Stimulated activated CD4-positive, alpha-beta T cell treated with anti-CD3 and anti-CD28 coated beads, TNF-alpha, amount 100 ng/mL, for 1 hour (primary cell): ENCODE data around the gene STOML3.

Experiments
- DNase-seq, 3 donors: peaks; one replicate each; pipeline ENCODE4 v3.0.0-alpha.2; 2020; ENCODE audit warnings: low read depth in 3 of 3, low spot score in 1 of 3

The STOML3 gene

DNA sequence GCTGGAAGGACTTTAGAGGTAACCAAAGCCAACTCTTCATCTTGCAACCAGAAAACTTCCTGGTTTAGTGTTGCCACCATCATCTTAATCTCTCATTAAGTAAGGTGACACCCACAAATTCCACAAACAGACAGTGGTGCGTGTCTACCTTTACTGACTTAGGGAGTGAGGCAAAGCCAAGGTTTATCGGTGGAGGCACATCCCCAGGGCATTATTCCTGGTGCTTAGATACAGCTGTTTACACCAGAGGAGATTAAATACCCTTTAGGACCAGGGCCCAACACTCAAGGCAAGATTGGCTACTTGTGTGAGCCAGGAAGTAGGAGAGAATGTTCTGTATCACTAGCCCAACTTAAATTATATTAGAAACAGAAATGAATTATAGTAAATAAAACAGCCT lies 9.5 kb downstream of the STOML3 start:
- DNase-seq: no peak

DNA sequence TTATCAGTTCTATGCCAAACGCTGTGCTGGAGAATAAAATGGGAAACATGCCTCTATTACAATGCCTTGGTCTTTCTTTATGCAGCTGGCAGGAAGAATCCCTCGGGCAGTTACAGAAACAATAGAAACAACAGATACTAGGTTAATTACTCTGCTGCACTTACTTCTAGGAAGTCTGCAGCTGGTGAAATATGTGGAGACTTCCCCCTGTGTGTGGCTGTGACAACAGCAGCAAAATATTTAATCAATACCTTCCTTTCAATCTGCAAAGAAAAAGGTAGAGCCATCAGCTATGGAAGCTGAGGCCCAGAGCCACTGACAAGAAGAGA lies 9.9 kb downstream of the STOML3 start:
- no peak for DNase-seq

DNA sequence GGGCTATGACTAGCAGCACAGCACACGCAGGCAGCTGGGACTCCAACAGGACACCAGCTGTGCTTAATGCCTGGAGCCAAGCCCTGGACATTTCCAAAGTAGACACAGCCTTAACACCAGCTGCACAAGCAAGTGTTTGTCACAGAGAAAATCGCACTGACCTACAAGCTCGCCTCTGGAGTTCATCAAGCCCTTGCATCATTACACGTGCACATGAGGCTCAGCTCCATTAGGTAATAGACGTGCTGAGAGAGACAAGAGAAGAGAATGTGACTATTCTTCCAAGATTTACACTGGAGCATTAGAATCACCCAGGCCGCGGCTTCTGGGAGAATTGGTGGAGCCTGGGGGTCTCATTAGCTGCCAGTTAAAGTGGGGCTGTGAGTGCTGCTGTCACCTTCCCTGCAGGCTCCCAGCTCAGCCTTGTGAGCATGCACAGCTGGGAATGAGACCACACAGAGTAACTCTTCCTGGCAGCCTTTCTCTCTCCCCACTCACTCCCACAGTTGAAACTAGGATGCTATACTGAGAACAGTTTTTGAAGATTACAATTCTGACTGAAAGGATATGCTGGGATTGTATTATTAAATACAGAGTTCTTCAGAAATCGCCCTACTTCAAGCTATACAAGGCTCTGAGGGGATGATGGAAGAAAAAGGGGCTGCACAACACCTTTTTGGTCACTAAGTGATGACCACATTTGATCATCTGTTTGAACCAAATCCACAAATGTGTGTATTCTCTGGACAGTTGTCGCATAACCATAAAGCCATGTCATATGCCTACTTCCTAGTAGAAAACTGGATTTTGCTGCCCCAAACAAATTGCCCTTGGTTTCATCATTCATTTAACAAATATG lies 10.5 kb downstream of the STOML3 start:
- DNase-seq: no peak

DNA sequence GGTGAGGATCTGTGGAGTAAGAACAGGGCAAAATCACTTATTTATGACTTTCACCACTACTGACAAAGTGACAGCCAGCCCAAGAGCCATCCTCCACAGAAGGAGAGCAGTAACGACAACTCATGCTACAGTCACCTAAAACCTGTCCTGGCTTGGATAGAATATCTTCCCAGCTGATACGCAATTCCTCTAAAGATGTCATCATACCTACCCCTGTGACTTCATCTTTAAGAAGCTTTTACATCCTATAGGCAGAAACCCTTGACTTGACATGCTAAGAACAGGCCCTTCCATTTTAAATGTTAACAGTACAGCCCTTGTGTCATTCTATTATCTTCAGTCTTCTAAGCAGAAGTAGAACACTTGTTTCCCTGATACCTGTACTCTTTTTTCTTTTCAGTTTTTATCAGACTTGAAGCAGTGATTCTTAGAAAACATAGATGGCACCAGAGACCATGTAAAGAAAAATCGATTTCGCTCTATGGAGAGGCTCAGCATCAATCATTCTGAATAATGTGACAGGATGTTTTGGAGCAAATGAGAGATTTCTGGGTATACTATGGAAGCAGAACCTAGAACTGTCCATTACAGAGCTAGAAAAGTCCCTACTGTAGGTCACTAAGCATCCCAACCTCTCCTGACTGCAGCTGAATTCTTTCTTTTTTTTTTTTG lies 20.1 kb downstream of the STOML3 start:
- DNase-seq: no peak

DNA sequence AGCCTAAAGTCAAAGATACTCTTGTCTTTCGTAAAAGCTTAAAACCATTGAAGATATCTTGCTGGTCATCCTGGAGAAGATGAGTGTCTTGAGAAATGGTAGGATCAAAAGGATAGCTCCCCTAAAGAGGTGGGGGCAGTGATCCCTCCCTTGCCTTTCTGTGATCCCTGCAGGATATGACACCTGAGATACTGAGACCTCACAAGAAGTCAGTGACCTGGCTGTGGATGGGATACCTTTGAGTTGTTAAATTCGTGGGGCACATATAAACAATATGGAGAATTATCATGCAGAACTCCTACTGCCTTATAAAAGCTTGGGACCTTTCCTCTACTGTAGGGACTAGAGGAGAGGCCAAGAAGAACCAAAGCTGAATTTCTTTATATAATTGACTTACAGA lies 21.4 kb downstream of the STOML3 start:
- DNase-seq: no peak

DNA sequence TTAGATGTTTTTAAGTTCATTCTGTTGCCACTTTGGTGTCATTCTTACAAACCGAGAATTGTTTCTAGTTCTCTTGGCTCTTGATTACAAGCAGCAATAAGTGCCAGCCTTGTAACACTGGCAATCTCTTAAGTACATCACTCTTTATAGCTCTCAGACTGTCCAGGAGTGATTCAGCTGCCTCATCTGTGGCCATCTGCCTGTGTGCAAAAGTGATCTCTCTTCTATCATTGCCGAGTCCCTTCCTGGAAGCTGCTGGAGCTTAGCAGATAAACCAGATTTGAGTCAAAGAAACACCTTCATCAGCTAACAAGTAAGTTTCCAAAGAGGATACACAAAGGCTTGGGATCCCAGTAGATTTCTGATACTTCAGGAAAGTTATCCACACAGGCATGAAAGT lies 23.2 kb downstream of the STOML3 start:
- DNase-seq: no peak

DNA sequence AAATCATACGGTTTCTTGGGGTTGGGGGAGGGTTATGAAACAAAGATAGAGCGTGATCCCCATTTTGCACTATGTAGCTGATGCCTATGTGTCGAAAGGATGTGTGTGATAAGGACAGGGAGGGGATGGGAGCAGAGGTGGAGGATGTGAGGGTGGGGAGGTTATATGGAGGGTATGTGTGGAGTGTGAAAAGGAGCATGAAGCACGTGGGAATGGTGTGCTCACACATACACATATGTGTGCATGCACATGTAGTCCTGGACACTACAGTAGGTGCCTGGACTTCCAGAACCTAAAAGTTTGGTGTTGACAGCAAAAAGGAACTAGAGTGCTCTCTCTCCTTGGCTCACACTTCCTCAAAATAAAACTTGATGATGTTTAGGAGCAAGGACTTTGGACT lies 25.4 kb downstream of the STOML3 start:
- DNase-seq: no peak

DNA sequence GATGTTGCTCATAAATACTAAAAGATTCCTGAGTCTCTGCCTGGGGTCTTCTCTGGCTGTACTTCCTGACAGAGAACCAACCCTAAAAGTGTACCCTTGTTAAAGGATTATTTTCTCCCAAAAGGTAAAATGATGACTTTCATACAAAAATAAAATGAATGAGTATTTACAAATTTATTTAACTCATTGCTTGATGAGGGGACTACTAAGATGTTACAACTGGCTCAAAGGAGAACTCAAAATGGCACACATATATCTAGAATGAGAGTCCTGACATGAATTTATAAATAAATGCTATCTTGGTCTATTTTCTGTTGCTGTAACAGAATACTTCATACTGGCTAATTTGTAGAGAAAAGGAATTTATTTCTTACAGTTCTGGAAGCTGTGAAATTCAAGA lies 30.5 kb downstream of the STOML3 start:
- no peak for DNase-seq

DNA sequence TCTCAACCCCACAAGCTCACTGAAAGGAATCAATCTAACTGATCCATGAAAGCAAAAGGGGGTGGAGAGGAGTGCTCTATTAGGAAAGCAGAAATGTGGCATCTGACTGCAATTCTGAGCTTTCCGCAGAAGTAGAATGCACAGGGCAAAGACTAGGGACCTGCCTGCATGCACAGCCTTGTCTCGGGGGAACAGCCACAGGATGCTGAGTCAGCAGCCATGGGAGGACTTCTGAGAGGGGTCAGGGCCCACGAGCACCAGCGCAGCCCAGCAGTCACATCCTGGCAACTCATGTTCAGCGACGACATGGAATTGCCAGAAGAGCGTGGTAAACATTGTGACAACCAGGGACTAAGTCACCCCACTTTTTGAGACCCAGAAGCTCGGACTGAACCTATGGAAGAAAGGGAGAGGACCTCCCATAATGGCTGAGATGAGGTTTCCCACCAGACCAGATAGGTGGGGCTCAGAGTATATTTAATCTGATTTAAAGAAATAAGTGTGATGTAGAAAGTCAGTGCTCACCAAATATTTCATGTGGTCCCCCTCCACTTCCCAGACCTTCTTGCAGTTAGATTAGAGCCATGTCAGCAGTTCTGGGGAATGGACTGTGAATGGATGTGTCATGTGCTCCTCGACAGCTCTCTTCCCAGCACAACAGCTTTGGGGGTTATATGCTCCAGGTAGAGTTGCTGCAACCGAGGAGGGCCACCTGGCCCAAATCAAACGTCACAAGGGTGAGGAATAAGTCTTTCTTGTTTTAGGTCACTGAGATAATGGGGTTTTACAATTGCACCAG lies 32.6 kb downstream of the STOML3 start:
- no peak for DNase-seq

DNA sequence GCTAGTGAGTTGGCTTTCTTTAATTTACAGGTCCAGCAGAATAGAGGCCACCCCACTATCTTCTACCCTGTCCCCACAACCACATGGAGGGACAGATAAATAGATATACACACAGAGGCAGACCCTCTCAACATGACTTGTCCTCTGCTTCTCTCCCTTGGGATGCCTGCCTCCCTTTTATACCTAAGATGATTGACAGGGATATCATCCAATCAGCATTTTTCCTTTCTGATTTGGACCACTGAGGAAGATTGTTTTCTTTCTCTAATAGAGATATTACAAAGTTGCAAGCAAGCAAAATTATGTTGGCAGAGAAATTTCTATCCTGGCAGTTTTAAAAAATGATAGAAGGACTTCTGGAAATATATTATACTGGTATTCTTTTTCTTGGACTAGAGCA lies 35.8 kb downstream of the STOML3 start:
- DNase-seq: no peak

DNA sequence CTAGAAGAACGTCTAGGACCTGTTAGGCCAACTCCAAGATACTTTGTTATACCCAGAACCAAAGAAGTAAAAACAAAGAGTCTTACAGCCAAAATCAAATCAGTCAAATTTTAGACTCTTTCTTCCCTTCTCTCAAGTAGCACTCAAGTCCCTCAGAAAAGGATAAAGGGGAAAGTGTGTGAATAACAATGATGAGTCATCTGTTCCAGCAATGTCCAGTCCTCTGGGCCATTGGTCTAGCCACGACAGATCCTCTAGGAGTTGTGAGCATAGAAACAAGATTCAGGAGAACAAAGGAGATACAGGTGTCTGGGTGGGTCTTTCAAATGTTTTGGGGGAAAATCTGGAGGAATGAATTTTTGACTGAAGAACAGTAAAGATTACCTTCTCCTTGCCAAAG lies 36.3 kb downstream of the STOML3 start:
- no peak for DNase-seq

DNA sequence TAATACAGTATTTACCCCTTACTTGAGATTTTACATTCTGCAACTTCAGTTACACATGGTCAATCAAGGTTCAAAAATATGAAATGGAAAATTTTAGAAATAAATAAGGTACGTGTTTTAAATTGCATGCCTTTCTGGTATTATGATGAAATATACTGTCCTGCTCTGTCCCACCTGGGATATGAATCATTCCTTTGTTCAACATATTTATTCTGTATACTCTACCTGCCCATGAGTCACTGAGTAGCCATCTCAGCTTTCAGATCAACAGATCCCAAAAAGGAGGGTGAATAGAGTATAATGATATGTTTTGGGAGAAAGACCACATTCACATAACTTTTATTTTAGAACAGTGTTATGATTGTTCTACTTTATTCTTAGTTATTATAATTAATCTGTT lies 37.8 kb downstream of the STOML3 start:
- DNase-seq: no peak

DNA sequence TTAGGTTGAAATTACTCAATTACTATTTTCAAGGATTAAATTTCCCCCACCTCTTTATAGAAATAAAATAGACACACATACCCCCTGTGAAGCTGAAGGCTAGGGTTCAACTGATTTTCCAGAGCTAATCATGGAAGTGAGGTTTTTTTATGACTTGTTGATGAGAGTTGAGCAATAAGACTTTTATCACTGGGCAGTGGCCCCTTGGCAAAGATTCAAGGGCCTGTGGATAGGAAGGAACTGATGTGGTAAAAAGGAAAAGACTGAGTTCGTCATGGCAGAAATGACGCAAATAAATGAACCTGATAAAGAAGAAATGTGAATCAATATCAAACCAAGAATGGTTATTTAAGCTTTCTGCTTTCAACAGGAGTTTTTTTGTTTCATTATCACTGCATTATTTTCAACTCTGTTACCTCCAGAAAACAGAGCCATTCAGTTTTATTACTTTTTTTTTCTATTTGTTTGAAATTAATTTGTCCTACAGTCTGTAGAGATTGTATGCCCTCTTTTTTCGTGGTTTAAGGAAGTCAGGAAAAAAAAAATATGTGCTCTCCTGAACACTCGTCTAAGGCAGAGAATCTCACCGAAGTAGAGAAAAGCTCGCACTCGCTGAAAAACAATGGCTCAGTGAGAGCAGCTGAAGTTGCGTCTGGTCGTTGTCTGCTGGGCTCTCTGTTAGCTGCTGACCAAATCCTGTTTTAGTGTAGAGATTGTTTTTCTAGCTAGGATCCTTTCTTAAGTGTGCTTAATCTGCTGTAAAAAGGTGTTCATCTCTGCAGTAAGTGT lies 38.9 kb downstream of the STOML3 start:
- no peak for DNase-seq

DNA sequence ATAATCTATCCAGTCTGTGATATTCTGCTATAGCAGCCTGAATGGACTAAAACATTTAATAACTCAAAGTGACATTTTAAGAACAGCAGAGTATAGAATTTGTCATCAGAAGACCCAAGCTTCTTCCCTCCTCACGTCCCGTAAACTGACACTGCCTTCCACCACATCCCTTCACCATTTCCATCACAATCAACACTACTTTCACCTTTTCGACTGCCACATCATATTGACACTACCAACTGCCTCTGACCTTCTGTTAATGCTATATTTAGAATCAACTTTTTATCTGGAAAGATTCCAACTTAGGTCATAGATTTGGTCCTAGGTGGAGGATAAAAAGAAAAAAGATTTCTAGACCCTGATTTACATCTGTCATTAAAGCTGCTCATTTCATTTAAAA lies 39.6 kb downstream of the STOML3 start:
- DNase-seq: no peak

DNA sequence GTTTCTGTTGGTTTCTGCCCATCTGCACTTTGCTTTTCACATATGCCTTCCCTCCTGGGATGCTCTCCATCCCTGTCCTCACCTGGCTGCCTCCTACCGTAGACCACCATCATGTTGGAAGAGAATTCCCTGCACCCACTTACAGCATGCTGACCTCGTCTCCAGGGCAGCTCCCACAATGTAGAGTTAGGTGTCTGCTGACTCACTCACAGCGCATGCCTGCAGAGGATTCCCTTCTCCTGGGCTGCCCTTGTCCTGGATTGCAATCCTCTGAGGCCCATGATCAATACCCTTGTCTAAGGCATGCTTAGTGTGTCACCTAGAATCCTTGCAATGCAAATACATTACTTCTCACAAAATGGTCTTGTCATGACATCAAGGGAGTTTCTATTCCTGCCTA lies 43.6 kb downstream of the STOML3 start:
- no peak for DNase-seq

DNA sequence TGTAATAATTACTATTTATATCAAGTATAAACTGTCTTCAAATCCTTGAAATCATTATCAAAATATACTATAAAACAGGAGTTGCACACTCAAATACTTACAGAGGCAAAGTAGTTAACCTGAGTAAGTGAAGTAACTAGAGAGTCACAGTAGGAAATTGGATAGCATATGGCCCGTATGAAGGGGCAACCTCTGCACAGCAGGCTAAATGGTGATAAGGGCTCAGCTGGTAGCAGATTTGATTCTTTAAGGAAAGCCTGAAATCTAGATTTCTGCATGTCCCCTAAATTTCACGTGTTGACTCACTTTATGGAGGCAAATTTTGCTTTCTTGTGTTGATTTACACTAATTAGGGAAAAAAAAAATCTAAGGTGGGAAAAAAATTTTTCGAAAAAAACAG lies 46.4 kb downstream of the STOML3 start:
- DNase-seq: no peak

DNA sequence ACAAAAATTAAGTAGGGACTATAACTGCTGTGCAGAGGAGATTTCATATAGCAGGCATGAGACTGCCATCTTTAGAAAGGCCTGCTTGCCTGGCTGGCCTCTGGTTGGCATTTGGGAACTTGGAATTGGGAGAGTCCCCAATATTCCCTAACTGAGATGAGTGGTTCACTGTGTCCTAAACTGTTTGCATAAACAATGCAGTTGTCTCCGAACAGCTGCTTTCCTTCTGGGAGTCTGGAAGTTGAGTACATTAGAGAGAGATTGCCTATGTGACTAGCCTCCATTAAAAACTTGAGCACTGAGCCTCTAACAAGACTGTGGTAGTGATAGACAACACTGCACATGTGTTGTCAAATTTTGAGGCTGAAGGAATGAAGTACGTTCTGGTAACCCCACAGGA lies 47.4 kb downstream of the STOML3 start:
- DNase-seq: no peak

DNA sequence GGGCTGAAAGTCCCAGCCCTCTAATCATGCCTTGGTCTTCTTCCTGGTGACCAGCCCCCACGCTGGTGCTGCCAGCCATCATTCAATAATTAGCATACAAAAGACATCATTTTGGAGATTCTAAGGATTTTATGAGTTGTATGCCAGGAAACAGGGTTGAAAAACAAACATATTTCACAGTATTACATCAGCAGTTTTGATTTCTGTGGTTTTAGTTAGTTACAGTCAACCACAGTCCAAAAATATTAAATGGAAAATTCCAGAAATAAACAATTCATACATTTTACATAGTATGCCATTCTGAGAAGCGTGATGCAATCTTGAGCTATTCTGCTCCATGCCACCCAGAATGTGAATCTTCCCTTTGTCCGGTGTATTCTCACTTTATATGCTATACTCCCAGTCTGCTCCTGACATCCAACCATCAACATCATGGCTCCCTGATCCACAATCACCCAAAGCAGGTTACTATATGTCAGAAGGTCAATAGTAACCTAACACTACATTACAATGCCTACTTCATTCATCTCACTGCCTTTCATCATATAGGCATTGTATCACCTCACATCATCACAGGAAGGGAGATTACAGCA lies 49.2 kb downstream of the STOML3 start:
- no peak for DNase-seq

DNA sequence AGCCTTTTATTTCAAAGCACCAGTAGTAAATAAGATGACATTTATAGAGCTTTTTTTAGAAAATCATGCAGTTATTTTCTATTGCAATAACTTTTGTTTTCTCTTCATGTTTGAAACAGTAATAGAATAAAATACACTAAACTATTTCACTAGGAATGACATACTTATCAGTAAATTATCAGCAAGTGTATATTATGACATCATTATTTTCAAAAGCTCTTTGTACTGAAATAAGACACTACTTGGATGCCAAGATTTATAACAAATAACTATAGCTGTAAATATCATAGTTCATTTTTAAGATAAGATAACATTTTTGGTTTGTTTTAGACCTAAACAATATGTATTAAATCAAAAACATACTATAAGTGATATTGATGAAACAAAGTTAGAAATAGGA lies 56.8 kb downstream of the STOML3 start:
- DNase-seq: no peak

DNA sequence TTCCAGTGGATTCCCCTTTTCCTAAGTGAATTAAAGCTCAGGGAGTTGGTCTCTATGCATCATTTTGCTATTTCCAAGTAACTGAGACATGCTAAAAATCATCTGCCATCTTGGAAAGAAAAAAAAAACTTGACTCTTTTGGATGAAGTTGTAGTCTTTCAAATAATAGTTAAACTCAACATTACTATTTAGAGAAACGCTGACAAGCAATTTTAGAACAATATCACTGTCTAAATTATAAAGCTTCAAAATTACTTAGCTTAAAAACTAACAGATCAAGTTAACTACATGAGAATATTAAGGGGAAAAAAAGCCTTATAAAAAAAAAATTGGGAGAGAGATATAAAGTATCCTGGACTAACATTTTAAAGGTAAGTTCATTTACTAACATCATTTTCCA lies 68.5 kb downstream of the STOML3 start:
- no peak for DNase-seq

DNA sequence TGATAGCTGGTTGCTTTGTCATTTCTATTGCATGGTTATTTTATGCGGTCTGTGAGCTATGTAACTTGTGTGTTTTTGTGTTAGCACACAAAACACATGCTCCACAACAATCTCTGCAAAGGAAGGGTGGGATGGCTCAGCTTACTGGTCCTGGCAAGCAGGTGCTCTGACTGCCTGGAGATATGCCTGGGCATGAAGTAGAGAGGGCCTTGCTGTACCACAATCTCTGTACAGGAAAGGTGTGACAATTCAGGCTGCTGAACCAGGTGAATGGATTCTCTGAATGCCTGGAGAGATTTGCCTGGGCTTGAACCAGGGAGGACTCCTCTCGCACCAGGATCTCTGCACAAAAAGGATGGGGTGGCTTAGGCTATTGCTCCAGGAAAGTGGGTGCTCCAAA lies 69.5 kb downstream of the STOML3 start:
- DNase-seq: no peak
